HG02678 (cell line): ENCODE data around the gene ACIN1.

ENCODE experiments used
- ATAC-seq: cut with Tn5 transposase; IDR thresholded peaks from one replicate; pipeline ENCODE4 v1.9.1; 2021; ENCODE audit warnings: mild to moderate bottlenecking, moderate library complexity; ENCODE audit not compliant: unreplicated experiment

ACIN1 gene

DNA sequence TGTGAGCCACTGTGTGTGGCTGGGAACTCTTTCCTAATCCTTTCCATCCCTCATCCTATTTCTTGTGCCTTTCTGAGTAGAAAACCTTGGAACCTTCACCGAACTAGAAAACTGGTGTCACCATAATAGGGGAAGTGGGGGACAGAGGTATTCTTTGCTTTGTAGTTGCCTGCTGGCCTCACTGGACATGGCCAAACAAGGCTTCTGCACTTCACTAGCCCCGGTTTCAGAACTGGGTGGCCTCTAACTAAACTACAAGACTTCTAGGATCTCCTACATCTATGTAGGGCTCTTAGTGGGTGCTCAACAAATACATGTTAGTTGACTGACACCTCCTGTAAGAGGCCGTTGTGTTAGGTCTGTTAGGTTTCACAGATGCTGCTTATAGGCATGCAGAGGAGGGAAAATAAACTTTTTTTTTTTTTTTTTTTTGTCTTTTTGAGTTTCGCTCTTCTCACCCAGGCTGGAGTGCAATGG, 10.4 kb upstream of the ACIN1 start:
- ATAC-seq: no peak

DNA sequence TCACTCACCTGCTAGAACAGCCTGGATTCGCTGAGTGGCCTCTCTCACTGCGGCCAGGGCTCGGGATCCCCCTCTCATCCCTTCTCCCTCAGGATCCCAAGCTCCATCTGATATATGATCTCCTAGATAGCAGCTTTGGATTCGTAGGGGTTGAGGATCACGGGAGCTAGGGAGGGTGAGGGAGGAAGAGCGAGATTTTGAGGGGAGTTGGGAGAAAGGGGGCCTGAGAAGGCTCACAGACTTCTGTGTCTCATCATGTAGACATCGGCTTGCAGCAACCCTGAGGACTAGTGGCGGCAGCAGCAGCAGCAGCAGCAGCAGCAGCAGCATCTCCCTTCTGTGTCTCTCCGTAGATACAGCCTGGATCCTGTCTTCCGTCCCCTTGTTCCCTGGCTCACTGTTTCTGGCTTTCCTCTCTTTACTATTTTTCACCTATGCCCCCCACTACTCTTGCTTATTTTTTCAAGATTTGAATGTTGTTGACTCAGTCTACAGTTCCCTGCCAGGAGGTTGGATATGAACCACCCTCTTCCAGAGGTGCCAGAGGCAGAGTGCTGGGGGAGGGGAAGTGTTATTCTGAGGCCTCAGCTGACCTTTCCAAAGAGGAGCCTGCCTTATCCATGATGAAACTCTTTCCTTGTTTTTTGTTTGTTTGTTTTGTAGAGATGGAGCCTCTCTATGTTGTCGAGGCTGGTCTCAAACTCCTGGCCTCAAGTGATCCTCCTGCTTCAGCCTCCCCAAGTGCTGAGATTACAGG, 9.8 kb upstream of the ACIN1 start, which contains the start of gene CIROP:
Gene CIROP (minus strand): TSS at position 399 of the 757 bp plus-strand sequence. CDS start 69 bp downstream, at position 330.
- no peak for ATAC-seq

DNA sequence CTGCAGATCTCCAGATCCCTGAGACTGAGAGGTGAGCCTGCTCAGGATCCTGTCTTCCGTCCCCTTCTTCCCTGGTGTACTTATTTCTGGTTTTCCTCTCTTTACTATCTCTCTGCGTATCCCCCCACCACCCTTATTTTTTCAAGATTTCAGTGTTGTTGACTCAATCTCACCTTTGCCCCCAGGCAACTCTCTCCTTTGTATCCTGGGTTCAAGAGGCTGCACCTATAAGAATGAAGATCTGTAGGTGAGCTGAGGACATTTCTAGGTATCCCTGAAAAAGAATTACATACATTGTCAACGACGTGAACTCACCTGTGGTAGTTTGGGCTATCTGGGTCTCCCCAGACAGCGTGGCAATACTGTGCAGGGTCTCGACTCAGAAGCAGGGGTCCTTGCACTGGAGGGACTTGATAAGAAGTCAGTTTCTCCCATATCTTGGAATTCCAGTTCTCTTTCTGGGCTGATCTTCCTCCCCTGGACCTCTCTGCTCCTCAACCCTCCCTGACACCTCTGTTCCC, 9.2 kb upstream of the ACIN1 start:
- ATAC-seq: no peak

DNA sequence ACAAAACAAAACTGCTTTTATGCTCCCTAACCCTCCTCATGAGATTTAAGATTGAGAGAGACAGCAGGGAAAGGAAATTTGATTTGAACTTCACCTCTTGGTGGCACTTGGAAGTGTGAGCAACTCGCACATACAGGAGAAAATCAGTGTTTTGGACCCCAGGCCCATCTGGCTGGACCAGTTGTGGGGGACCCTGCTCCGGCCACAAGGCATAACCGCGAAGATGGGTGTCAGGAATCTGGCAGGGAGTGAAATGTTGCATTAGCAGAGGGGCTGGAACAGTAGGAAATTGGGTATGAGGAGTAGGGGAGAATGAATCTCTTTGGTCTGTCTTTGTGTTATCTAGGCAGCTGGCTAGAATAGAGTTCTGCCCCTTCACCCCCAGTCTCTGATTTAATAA, 8.6 kb upstream of the ACIN1 start:
- no peak for ATAC-seq

DNA sequence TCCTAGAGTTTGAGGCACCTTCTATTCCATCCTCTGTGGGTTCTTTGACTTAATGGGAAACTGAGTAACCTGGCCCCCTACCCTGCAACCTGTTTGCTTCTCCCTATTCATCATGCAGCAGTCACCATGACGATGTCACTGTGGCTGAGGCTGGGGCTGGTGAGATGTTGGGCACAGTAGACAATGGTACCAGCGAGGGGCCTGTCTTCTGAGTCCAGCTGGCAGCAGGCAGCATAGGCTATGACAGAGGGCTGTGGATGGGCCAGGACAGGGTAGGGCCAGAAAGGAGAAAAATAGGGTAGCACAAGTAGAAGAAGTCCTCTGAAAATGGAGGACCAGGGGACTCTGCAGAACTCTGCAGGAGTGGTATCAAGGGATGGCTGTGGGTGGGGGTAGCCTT, 7.9 kb upstream of the ACIN1 start:
- ATAC-seq: no peak

DNA sequence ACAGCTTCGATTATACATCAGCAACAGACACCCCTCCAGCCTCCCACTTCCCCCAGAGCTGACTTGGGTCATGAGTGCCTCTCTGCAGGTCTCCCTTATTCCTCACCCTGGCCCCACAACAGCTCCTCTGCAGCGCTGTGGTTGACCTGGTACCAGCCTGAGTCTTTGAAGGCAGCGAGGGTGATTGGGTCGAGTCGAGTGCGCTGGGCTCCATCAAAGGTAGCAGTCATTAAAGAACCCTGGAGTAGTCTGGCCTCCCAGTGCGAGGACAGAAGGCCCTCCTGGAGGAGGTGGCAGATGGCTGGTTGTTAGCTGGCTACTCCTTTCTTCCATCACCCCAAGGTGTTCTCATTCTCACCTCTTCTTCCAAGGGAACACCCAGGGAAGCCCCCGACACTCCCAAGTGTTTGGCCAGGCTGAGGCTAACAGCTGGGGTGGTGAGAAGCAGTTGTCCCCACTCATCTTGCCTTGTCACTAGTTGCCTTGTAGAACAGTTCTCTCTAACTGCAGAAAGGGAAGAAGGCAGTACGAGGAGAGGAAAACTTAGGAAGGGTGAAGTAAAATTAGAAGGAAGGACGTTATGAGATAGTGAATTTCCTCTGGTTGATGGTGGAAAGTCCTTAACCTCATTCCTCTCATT, 7.2 kb upstream of the ACIN1 start:
- ATAC-seq: no peak

DNA sequence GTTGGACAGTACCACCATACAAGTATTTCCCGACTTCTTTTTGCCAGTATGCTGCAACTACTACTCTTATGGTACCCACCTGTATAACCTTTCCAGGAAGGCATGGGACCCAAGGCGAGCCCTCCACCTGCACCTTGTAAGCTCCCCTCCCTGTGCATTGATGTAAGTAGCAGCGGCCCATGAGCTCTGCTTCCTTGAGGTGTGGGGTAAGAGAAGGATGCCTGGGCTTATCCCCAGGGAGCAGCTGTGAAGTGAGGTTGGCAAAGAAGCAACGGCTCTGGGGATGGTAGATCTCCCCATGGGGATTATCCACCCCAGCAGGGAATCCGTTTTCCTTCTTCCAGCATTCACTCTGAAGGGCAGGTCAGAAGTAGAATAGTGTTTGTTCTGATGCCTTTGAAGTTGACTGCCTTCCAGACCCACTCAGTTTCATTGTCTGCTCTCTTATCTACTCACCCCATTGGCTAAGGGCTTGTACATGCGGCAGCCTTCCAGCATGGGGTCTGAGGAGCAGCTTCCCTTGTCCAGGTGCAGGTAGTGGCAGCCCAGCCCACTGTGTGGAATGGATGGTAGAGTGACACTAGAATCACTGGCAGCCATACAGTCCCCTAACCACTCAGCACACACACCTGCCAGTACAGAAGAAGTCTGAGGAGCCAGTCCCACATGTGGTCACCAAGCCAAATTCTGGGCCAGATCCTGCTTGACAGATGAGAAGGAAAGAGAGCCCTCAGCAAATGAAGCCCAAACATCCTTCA, 6.5 kb upstream of the ACIN1 start:
- no peak for ATAC-seq

DNA sequence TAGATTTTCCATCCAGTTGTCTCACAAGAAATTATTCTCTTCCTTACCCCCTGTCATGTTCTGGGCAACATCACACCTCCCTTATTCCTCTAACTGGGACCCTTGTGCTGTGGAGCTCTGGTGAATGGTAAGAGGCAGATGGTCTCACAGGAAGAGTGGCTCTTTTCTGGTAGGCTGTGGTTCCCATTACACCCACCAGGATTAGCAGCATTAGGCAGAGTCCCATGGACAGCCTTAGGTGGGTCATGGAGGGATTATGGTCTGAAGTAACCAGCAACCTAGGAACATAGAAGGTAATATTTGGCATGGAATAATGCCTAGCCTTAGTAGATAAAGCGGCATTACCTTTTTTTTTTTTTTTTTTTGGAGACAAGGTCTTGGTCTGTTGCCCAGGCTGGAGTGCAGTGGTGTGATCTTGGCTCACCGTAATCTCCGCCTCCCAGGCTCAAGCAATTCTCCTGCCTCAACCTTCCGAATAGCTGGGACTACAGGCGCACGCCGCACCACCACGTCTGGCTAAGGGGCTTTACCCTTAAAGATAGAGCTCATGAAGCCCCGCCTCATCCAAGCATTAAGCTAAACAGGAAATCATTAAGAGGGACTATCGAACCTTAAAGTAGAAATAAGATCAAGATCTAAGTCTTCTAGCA, 4.4 kb upstream of the ACIN1 start:
- no peak for ATAC-seq

DNA sequence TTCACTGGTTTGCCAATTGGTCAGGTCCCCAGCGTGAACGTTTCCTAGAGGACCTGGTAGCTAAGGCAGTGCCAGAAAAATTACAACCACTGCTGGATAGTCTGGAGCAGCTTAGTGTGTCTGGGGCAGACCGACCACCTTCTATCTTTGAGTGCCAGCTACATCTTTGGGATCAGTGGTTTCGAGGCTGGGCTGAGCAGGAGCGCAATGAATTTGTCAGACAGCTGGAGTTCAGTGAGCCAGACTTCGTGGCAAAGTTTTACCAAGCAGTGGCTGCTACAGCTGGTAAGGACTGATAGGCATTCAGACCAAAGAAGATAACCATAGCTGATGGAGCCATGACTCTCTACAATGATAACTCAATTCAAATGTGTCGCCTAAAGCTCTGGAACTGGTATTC, 2.9 kb upstream of the ACIN1 start:
- no peak for ATAC-seq

DNA sequence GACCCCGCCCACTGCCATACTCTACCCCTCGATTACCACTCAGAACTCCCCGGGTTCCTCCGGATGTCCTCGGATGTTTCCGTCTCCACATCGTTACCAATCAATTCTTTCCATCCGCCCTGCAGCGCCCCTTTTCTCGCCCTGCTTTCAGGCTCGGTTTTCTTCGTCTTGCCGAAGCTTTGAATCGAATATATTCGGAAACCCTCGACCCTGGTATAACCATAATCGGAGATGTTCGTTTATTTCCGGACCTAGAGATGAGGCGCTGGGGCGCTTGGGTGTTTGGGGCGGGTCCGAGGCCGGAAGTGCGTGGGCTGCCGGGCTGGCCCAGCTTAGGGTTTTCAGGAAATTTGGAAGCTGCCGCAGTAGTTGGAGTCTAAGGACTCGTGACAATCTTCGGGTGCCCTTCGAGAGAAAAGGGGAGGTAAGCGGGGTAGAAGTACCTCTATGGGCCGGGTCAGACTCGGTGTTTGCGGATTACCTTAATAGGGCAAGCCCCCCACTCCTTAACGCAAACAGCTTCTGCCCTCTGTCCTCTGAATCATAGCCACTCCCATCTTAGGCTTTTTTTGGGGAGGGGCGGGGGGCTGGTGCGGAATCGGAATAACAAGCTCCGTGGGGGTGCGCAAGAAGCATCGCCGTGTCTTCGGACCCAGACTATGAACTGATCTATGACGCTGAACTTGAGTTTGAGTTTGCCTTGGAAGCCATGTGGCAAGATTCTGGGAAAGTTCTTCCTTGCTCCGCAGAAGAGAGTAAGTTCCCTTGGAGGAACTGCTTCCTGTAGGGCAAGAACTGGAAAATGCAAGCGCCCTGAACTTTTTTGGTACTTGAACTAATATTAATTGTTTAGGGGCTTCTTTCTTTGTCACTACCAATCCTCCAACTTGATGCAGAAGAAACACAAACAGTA, 516 bp upstream of the ACIN1 start, which contains the start of gene C14orf119:
Gene C14orf119 (plus strand): TSS at position 310 of the 913 bp plus-strand sequence. CDS start 2,154 bp downstream, outside the sequence.
- peak; percentile 88 for ATAC-seq

DNA sequence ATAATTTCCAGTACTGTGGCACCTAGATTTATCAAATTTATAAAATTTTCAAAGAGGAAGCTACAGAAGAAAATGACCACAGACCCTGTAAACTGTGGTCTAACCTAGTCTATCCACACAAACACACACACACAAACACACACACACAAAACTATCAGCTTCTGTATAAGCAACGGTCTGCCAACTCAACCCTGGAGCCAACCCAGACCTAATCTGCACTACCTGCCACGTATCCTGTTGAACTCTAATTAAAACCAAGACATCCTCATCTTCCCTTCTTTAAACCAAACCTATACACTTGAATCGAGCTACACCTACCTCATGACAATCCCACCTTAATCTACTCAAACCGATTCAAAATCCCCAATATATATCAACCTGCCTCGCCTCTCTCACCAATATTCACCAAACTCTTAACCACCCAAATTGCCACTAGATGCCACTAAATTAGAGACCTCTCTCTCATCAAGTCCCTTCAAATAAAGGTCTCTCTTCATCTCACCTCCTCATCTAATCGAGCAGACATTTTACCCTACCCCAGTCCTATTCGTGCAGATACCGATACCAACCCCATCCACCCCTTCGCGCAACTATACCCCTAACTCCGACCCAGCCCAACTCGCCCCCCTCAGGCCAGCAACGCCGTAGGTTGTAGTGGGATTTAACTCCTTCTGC, 808 bp downstream of the ACIN1 start:
- ATAC-seq: no peak

DNA sequence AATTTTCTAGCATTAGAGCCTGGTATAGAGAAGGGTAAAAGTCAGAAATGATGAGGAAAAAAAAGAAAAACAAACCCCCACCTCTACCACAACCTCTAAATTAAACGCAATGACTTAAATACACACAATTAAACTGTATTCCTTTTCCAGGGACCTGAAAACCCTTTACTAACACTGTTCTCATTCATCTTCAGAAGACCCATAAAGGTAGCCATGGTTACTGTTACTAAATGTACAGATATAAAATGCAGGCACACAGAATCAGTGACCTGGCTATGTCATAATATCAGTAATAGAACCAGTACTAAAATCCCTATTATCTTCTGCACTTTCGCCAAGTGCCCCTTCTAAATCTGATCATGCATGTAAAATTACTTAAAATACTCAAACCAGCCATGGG, 1.4 kb downstream of the ACIN1 start:
- no peak for ATAC-seq

DNA sequence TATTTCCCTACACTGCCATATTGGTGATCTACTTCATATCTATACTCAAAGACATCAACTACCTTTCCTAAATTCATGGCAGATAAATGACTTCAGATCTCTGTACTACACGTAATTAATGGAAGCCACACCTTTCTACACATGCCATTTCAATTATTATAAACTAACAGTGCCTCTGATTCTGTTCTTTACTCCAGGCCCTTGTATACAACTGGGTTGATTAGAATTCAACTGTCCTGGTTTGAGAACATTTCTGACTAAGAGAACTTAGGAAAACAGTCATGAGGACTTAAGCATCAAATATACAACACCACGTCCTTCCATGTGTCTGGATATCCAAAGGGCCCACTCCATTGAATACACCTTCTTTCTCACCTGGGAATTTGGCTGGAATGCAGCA, 1.8 kb downstream of the ACIN1 start:
- no peak for ATAC-seq

DNA sequence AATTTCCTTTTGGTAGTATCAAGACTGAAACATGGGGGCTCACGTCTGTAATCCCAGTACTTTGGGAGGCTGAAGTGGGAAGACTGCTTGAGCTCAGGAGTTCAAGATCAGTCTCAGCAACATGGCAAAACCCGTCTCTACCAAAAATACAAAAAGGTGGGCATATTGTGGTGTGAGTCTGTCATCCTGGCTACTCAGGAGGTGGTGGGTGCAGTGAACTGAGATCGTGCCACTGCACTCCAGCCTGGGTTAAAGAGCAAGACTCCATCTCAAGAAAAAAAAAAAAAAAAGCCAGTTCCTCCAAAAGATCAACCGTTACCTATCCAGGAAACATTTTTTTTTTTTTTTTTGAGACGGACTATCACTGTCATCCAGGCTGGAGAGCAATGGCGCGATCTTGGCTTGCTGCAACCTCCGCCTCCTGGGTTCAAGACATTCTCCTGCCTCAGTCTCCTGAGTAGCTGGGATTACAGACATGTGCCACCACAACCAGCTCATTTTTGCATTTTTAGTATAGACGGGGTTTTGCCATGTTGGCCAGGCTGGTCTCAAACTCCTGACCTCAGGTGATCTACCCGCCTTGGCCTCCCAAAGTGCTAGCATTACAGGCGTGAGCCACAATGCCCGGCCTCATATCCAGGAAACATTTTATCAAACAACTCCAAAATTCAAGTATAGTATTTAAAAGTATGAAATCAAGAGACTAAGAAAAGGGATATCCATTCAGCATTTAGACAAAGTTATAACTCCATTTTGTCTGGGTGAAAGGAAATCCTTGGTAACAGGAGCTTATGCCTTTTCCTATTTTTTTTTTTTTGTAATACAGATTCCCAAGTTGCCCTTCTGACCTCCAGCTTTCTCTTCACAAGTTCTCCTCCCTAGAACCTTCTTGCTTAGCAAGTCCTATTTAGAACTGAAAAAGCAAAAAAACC, 3.4 kb downstream of the ACIN1 start:
- ATAC-seq: no peak

DNA sequence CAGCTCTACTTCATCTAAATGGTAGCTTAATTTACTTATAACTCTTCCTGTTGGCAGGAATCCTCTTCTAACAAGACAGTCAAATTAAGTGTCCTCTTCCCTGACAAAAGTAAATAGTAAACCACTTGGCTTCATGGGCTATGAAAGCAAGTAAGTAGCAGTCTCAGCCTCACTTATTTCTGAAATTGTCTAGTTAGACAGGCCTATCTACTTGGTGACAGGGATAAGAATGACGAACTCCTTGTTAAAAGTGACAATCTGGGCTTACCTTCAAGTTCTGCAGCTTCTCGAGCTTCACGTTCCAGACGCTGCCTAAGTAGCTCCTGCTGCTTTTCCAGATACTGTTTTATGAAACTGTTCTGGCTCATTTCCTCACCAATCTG, 4.7 kb downstream of the ACIN1 start:
- no peak for ATAC-seq

DNA sequence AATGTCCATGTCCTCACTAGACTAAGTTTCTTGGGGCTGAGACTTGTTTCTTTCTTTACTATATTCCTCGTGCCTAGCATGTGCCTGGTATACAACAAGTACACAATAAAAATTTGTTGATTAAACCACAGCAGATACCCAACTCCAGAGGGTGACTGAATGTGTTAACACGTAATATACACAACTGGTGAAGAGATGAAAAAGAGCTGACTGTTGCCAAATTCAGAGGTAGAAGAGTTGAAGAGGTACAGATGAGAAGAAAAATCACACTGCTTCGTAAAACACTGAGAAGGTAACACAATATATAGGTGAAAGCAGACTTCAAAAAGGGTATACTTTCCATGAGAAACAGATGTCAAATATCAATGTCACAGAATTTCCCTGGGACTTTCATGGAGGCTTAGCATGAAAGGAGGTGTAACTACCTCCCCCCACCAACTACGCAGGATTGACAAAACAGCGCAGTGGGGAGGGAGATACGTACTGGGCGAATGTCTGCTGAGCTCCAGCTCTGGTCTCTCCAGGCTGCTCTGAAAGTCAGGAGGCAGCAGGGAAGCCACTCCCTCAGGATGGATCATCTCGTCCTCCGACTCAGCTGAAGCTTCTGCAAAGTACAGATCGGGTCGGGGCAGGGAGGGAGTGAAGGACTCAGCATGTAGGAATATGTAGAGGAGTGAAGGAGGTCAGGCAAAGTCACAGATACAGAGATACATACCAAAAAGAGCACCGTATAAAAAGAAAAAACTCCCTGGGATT, 5.3 kb downstream of the ACIN1 start:
- ATAC-seq: no peak

DNA sequence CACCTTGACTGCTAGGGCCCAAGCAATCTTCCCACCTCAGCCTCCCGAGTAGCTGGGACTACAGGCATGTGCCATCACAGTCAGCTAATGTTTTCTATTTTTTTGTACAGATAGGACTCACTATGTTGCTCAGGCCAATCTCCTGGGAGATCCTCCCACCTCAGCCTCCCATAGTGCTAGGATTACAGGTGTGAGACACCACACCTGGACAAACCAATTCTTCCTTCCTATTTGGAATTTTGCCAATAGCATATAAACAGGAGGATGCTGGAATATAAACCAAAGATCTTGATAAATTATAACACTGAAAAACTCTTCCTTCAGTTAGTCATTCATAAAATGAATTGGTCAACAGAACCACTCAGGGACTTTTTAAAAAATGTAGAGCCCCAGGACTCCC, 8.4 kb downstream of the ACIN1 start:
- ATAC-seq: no peak
